ENCODE results near the gene LSAMP. TPM values are rescaled to one million over a fixed set of nuclear protein-coding genes. Genes with fewer than 3 reads are reported as not detected.

The LSAMP gene
- total and polyA plus RNA-seq, 2 of the 8 experiments (the other 6 are each of a cell fraction or from before 2014, with no cell fraction given), result 1.8 to 5.7 TPM

DNA sequence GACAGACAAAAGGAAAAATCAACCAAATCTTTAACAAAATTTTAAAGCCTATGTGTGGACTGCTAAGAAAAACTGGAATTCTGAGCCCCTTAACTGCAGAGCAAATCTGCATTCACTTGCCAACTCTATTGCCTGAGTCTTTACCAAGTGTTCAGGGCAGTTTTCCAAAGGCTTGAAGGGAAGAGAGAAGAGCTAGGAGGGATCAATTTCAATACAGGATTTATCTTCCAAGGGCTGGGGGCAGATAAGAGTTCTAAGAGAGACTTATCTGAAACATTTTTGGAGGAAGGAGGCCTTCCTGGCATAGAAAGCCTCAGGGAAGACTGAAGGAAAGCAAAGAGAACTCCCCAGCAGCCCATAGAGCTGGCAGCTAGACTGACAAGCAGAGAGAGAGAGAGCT, 31.4 kb upstream of the LSAMP start:
- no peaks in the 10 kb centered on the region for H3K79me2 ChIP-seq (ENCODE audit: control insufficient read depth in 1 of 2, insufficient read depth in 2 of 2, low read length in 2 of 2)
- H3K14ac ChIP-seq (ENCODE audit: insufficient read length), result no peak overlapping the region
- H3K4ac ChIP-seq (replicated peaks; ENCODE audit: insufficient read length, low read depth, low read length), result no peak overlapping the region
- H2AFZ ChIP-seq (ENCODE audit: low read length), result no peak overlapping the region
- no peak overlapping the region for H3K56ac ChIP-seq (replicated peaks; ENCODE audit: insufficient read length, low read depth, low read length)
- no peak overlapping the region for H3K9ac ChIP-seq (replicated peaks in 1 of 4; ENCODE audit: extremely low read depth in 1 of 4, low read depth in 3 of 4, low read length in 3 of 4)
- no peaks in the 10 kb centered on the region for H3K79me1 ChIP-seq (ENCODE audit: low read depth, low read length)
- H4K91ac ChIP-seq (replicated peaks; ENCODE audit: insufficient read length, low read length), result no peak overlapping the region
- no peak overlapping the region for H2BK120ac ChIP-seq (replicated peaks; ENCODE audit: low read depth, low read length)
- DNase-seq (ENCODE audit: low read depth in 1 of 2, low spot score in 2 of 2) (no peak), FAIRE-seq (no peak)
- no peak overlapping the region for H3K4me2 ChIP-seq (ENCODE audit: insufficient read depth in 1 of 2, low read depth in 2 of 2, low read length in 2 of 2)
- H4K20me1 ChIP-seq (replicated peaks in 1 of 2; ENCODE audit: control insufficient read depth in 1 of 2, insufficient read depth in 2 of 2, low read length in 2 of 2), result no peaks in the 10 kb centered on the region
- no peaks in the 10 kb centered on the region for H3K27me3 ChIP-seq (replicated peaks in 1 of 4; ENCODE audit: control insufficient read depth in 3 of 4, extremely low read depth in 1 of 4, insufficient read depth in 3 of 4, low read length in 3 of 4)
- no peak overlapping the region for H2BK12ac ChIP-seq (ENCODE audit: low read depth, low read length)
- H3K36me3 ChIP-seq (ENCODE audit: control insufficient read depth in 2 of 4, insufficient read depth in 4 of 4, low read length in 3 of 4), result no peaks in the 10 kb centered on the region
- CTCF ChIA-PET (ENCODE audit: partially characterized antibody), result no interaction called here
- H3K4me3 ChIP-seq (ENCODE audit: extremely low read depth in 1 of 4, insufficient read depth in 2 of 4, low read depth in 3 of 4, low read length in 4 of 4), result no peak overlapping the region
- H3K9me3 ChIP-seq (ENCODE audit: insufficient read depth in 2 of 2, low read depth in 1 of 2, low read length in 1 of 2), result peaks cover 13 to 14% of the 10 kb centered on the region in 2 experiments
- H3K23ac ChIP-seq (ENCODE audit: insufficient read length), result no peak overlapping the region
- no peak overlapping the region for H3K27ac ChIP-seq (ENCODE audit: low read depth, low read length)
- no peaks in the 10 kb centered on the region for H3K23me2 ChIP-seq (ENCODE audit: low read depth, low read length)
- H4K5ac ChIP-seq (ENCODE audit: insufficient read length, low read depth, low read length), result no peak overlapping the region
- H4K8ac ChIP-seq (ENCODE audit: extremely low read depth, insufficient read depth, low read length), result no peak overlapping the region
- H3K18ac ChIP-seq (ENCODE audit: extremely low read depth, low read length), result no peak overlapping the region
- H2BK20ac ChIP-seq (ENCODE audit: low read length), result no peak overlapping the region
- no peak overlapping the region for H2AK5ac ChIP-seq (ENCODE audit: low read depth, low read length)
- POLR2A ChIA-PET (ENCODE audit: partially characterized antibody), result no interaction called here
- peaks cover 0 to 4% (median 0%) of the 10 kb centered on the region in 4 experiments; a peak in 1 of 7 replicates for H3K4me1 ChIP-seq (replicated peaks in 1 of 4; ENCODE audit: control insufficient read depth in 3 of 4, insufficient read depth in 4 of 4, low read length in 3 of 4)
- no peak overlapping the region for H2BK15ac ChIP-seq (ENCODE audit: low read length)
- H2BK5ac ChIP-seq (ENCODE audit: low read depth, low read length), result no peak overlapping the region
- TF ChIP-seq, protein P1, sequence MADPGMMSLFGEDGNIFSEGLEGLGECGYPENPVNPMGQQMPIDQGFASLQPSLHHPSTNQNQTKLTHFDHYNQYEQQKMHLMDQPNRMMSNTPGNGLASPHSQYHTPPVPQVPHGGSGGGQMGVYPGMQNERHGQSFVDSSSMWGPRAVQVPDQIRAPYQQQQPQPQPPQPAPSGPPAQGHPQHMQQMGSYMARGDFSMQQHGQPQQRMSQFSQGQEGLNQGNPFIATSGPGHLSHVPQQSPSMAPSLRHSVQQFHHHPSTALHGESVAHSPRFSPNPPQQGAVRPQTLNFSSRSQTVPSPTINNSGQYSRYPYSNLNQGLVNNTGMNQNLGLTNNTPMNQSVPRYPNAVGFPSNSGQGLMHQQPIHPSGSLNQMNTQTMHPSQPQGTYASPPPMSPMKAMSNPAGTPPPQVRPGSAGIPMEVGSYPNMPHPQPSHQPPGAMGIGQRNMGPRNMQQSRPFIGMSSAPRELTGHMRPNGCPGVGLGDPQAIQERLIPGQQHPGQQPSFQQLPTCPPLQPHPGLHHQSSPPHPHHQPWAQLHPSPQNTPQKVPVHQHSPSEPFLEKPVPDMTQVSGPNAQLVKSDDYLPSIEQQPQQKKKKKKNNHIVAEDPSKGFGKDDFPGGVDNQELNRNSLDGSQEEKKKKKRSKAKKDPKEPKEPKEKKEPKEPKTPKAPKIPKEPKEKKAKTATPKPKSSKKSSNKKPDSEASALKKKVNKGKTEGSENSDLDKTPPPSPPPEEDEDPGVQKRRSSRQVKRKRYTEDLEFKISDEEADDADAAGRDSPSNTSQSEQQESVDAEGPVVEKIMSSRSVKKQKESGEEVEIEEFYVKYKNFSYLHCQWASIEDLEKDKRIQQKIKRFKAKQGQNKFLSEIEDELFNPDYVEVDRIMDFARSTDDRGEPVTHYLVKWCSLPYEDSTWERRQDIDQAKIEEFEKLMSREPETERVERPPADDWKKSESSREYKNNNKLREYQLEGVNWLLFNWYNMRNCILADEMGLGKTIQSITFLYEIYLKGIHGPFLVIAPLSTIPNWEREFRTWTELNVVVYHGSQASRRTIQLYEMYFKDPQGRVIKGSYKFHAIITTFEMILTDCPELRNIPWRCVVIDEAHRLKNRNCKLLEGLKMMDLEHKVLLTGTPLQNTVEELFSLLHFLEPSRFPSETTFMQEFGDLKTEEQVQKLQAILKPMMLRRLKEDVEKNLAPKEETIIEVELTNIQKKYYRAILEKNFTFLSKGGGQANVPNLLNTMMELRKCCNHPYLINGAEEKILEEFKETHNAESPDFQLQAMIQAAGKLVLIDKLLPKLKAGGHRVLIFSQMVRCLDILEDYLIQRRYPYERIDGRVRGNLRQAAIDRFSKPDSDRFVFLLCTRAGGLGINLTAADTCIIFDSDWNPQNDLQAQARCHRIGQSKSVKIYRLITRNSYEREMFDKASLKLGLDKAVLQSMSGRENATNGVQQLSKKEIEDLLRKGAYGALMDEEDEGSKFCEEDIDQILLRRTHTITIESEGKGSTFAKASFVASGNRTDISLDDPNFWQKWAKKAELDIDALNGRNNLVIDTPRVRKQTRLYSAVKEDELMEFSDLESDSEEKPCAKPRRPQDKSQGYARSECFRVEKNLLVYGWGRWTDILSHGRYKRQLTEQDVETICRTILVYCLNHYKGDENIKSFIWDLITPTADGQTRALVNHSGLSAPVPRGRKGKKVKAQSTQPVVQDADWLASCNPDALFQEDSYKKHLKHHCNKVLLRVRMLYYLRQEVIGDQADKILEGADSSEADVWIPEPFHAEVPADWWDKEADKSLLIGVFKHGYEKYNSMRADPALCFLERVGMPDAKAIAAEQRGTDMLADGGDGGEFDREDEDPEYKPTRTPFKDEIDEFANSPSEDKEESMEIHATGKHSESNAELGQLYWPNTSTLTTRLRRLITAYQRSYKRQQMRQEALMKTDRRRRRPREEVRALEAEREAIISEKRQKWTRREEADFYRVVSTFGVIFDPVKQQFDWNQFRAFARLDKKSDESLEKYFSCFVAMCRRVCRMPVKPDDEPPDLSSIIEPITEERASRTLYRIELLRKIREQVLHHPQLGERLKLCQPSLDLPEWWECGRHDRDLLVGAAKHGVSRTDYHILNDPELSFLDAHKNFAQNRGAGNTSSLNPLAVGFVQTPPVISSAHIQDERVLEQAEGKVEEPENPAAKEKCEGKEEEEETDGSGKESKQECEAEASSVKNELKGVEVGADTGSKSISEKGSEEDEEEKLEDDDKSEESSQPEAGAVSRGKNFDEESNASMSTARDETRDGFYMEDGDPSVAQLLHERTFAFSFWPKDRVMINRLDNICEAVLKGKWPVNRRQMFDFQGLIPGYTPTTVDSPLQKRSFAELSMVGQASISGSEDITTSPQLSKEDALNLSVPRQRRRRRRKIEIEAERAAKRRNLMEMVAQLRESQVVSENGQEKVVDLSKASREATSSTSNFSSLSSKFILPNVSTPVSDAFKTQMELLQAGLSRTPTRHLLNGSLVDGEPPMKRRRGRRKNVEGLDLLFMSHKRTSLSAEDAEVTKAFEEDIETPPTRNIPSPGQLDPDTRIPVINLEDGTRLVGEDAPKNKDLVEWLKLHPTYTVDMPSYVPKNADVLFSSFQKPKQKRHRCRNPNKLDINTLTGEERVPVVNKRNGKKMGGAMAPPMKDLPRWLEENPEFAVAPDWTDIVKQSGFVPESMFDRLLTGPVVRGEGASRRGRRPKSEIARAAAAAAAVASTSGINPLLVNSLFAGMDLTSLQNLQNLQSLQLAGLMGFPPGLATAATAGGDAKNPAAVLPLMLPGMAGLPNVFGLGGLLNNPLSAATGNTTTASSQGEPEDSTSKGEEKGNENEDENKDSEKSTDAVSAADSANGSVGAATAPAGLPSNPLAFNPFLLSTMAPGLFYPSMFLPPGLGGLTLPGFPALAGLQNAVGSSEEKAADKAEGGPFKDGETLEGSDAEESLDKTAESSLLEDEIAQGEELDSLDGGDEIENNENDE (IDR thresholded peaks at IDR 0.05; ENCODE audit: insufficient replicate concordance, low read length), result no peak
- TF ChIP-seq KDM1A (IDR thresholded peaks at IDR 0.05; ENCODE audit: borderline replicate concordance, low read length), result no peak

All from H1 (cell line).